ENCODE measurements around the gene PIK3IP1. TPM values are rescaled to one million over a fixed set of nuclear protein-coding genes. Genes with fewer than 3 reads are reported as not detected.

The PIK3IP1 gene
- total and polyA plus RNA-seq, 2 donors from 2014 or later, result 21.4 to 42.7 TPM

GRCh38 chr22:31250740-31251600, 41.3 kb downstream of the PIK3IP1 start:
- Histone ChIP-seq H3K9me3 (ENCODE audit: control insufficient read depth in 2 of 3, insufficient read depth in 1 of 3, low read length in 3 of 3) (no peaks in the 10 kb centered on the region), H3K27ac (ENCODE audit: low read depth in 2 of 2, low read length in 2 of 2) (peak overlapping the region; percentile 16 to 64), H3K36me3 (ENCODE audit: control insufficient read depth in 2 of 3, insufficient read depth in 3 of 3, low read length in 3 of 3) (no peaks in the 10 kb centered on the region), H3K4me1 (ENCODE audit: control insufficient read depth in 2 of 3, insufficient read depth in 2 of 3, low read depth in 1 of 3, low read length in 3 of 3) (peaks cover 0 to 34% (median 23%) of the 10 kb centered on the region in 3 donors), H3K9ac (ENCODE audit: low read length in 3 of 3) (no peak overlapping the region), H3K27me3 (ENCODE audit: control insufficient read depth, insufficient read depth, low read length) (no peaks in the 10 kb centered on the region), H3K4me3 (ENCODE audit: low read length in 3 of 3) (peak overlapping the region in 2 of 3 donors; percentile 1 to 87)
- DNase-seq (peak in 2 of 5 donors; percentile 73 to 80), FAIRE-seq (no peak)
- no peak for TF ChIP-seq CTCF (IDR thresholded peaks at IDR 0.05; ENCODE audit: borderline replicate concordance, extremely low read depth, insufficient read depth)
- intact Hi-C loops (cut with DNase I), result no loop called here

GRCh38 chr22:31248965-31249958, 43.0 kb downstream of the PIK3IP1 start:
- intact Hi-C loops (cut with DNase I), result no loop called here
- FAIRE-seq, result no peak
- Histone ChIP-seq H3K27ac (ENCODE audit: low read depth in 2 of 2, low read length in 2 of 2) (peak overlapping the region; percentile 65 to 74), H3K27me3 (ENCODE audit: control insufficient read depth, insufficient read depth, low read length) (no peaks in the 10 kb centered on the region), H3K9ac (ENCODE audit: low read length in 3 of 3) (peak overlapping the region in 2 of 3 donors; percentile 73 to 87), H3K4me1 (ENCODE audit: control insufficient read depth in 2 of 3, insufficient read depth in 2 of 3, low read depth in 1 of 3, low read length in 3 of 3) (peaks cover 0 to 34% (median 23%) of the 10 kb centered on the region in 3 donors), H3K36me3 (ENCODE audit: control insufficient read depth in 2 of 3, insufficient read depth in 3 of 3, low read length in 3 of 3) (no peaks in the 10 kb centered on the region), H3K4me3 (ENCODE audit: low read length in 3 of 3) (peak overlapping the region; percentile 55 to 87 (median 81)), H3K9me3 (ENCODE audit: control insufficient read depth in 2 of 3, insufficient read depth in 1 of 3, low read length in 3 of 3) (no peaks in the 10 kb centered on the region)
- no peak for TF ChIP-seq CTCF (IDR thresholded peaks at IDR 0.05; ENCODE audit: borderline replicate concordance, extremely low read depth, insufficient read depth)
- DNase-seq, result no peak

- H3K36me3 ChIP-seq (ENCODE audit: control insufficient read depth in 2 of 3, insufficient read depth in 3 of 3, low read length in 3 of 3), result no peaks in the 10 kb centered on the region
- peak; percentile 88 to 94 (median 91) for DNase-seq
- H3K9ac ChIP-seq (ENCODE audit: low read length in 3 of 3), result peak overlapping the region in 2 of 3 donors; percentile 73 to 87
- FAIRE-seq, result peak; percentile 87
- H3K4me1 ChIP-seq (ENCODE audit: control insufficient read depth in 2 of 3, insufficient read depth in 2 of 3, low read depth in 1 of 3, low read length in 3 of 3), result peaks cover 0 to 34% (median 18%) of the 10 kb centered on the region in 3 donors
- peak overlapping the region; percentile 55 to 87 (median 81) for H3K4me3 ChIP-seq (ENCODE audit: low read length in 3 of 3)
- intact Hi-C loops (cut with DNase I), result no loop called here
- no peaks in the 10 kb centered on the region for H3K27me3 ChIP-seq (ENCODE audit: control insufficient read depth, insufficient read depth, low read length)
- peak overlapping the region; percentile 57 to 65 for H3K27ac ChIP-seq (ENCODE audit: low read depth in 2 of 2, low read length in 2 of 2)
- TF ChIP-seq CTCF (IDR thresholded peaks at IDR 0.05; ENCODE audit: borderline replicate concordance, extremely low read depth, insufficient read depth), result no peak
- no peaks in the 10 kb centered on the region for H3K9me3 ChIP-seq (ENCODE audit: control insufficient read depth in 2 of 3, insufficient read depth in 1 of 3, low read length in 3 of 3)
These were observed 44.0 kb downstream of the PIK3IP1 start for GRCh38 chr22:31248138-31248745.
